ENCODE results near the gene SLC22A2. TPM values are rescaled to one million over a fixed set of nuclear protein-coding genes. Genes with fewer than 3 reads are reported as not detected.

SLC22A2 gene
- total and polyA plus RNA-seq, 2 of the 13 experiments (the other 11 are each of a cell fraction or from before 2014, with no cell fraction given): not detected

GRCh38 chr6:160173806-160174527, 84.7 kb downstream of the SLC22A2 start (continued):
- TF ChIP-seq ZNF318 (CRISPR knock-in tag; IDR thresholded peaks at IDR 0.05) (no peak), ZNF17 (CRISPR knock-in tag; IDR thresholded peaks at IDR 0.05) (no peak), RBAK (CRISPR knock-in tag; IDR thresholded peaks at IDR 0.05) (no peak), ZBTB34 (CRISPR knock-in tag; IDR thresholded peaks at IDR 0.05) (no peak), ZNF605 (CRISPR knock-in tag; IDR thresholded peaks at IDR 0.05) (no peak)

Data from HepG2 (cell line).